CD4-positive, alpha-beta T cell treated with Interleukin-15 for 4 hours (primary cell): ENCODE data around the gene VEGFB.
A peak's percentile ranks its signal among the peaks of the same experiment; 100 is the strongest.

Experiments
- DNase-seq: peaks from one replicate; pipeline ENCODE4 v3.0.0-alpha.2; 2020; ENCODE audit warnings: low spot score

Gene VEGFB

GRCh38 chr11:64247729-64248531 is 13.5 kb downstream of the VEGFB start:
- DNase-seq = no peak

- no peak for DNase-seq
Measured at GRCh38 chr11:64248578-64248977, 14.2 kb downstream of the VEGFB start.

GRCh38 chr11:64249038-64249437 is 14.7 kb downstream of the VEGFB start:
- no peak for DNase-seq

GRCh38 chr11:64249563-64250414 is 15.4 kb downstream of the VEGFB start:
- DNase-seq = no peak

- DNase-seq = no peak
Measured at GRCh38 chr11:64250415-64251015, 16.1 kb downstream of the VEGFB start.

GRCh38 chr11:64251016-64251752 is 16.8 kb downstream of the VEGFB start, which contains the start of gene PLCB3:
Gene PLCB3, plus strand, starts transcription at chr11:64251530. Its CDS starts 120 bp downstream, at chr11:64251650.
- peak; percentile 55 for DNase-seq

GRCh38 chr11:64251753-64252002 is 17.3 kb downstream of the VEGFB start:
- no peak for DNase-seq

GRCh38 chr11:64252003-64252872 is 17.9 kb downstream of the VEGFB start:
- DNase-seq = no peak

- no peak for DNase-seq
Measured at GRCh38 chr11:64253043-64253442, 18.7 kb downstream of the VEGFB start.

- DNase-seq = no peak
Measured at GRCh38 chr11:64253481-64253880, 19.1 kb downstream of the VEGFB start.

- DNase-seq = no peak
Measured at GRCh38 chr11:64254326-64254725, 19.9 kb downstream of the VEGFB start.

- no peak for DNase-seq
Measured at GRCh38 chr11:64255135-64256128, 21.0 kb downstream of the VEGFB start.

- no peak for DNase-seq
Measured at GRCh38 chr11:64256300-64256699, 21.9 kb downstream of the VEGFB start.

GRCh38 chr11:64258356-64258755 is 24.0 kb downstream of the VEGFB start:
- DNase-seq = no peak

GRCh38 chr11:64258946-64259532 is 24.7 kb downstream of the VEGFB start:
- no peak for DNase-seq

GRCh38 chr11:64259533-64260067 is 25.2 kb downstream of the VEGFB start:
- no peak for DNase-seq

- no peak for DNase-seq
Measured at GRCh38 chr11:64260147-64260708, 25.8 kb downstream of the VEGFB start.

GRCh38 chr11:64261556-64262080 is 27.2 kb downstream of the VEGFB start:
- DNase-seq = no peak
